Psoas muscle (tissue), 8 donors: ENCODE data around the gene GRIK5. TPM values are rescaled to one million over a fixed set of nuclear protein-coding genes. Genes with fewer than 3 reads are reported as not detected.

Source experiments
- ATAC-seq, 4 donors: fragments of 200-7000 bp; cut with Tn5 transposase; one replicate each; pipeline ENCODE4 v1.9.1; 2020; ENCODE audit warnings: moderate library complexity in 3 of 4, mild to moderate bottlenecking in 2 of 4
- DNase-seq, 2 donors: peaks; one replicate each; pipeline ENCODE4 v3.0.0-alpha.2; 2020
- H3K27ac ChIP-seq: fragments of 200-600 bp; one replicate; pipeline ENCODE4 v1.8.0; 2022
- H3K27me3 ChIP-seq, 3 donors: fragments of 200-600 bp in 1 of 3; one replicate each; pipeline versions ENCODE4 v1.6.1 to v1.8.0; 2013 to 2022; ENCODE audit warnings: low read length in 2 of 3, mild to moderate bottlenecking in 2 of 3, moderate library complexity in 1 of 3; ENCODE audit not compliant: insufficient read depth in 3 of 3
- H3K36me3 ChIP-seq, 2 donors: fragments of 200-600 bp in 1 of 2; one replicate each; pipeline versions ENCODE4 v1.6.1 to v1.8.0; 2013 to 2022; ENCODE audit warnings: low read depth in 1 of 2, mild to moderate bottlenecking in 1 of 2, moderate library complexity in 1 of 2; ENCODE audit not compliant: insufficient read depth in 1 of 2
- H3K4me1 ChIP-seq: fragments of 200-600 bp; one replicate; pipeline ENCODE4 v1.8.0; 2022
- H3K4me3 ChIP-seq: fragments of 200-600 bp; one replicate; pipeline ENCODE4 v1.8.0; 2022; ENCODE audit warnings: mild to moderate bottlenecking
- H3K9me3 ChIP-seq: fragments of 200-600 bp; one replicate; pipeline ENCODE4 v1.8.0; 2022
- WGBS, 3 donors: extraction: QIAGEN DNeasy Blood & Tissue Kit; methylation state at CpG; one replicate each; pipeline versions ENCODE4 v1.1.6 to v1.1.7; 2013; 5-methylcytosine and 5-hydroxymethylcytosine counted together
- intact Hi-C, 2 donors: fragments of 100-400 bp; cut with DNase I; formaldehyde crosslinking; loops; one replicate each; pipeline versions ENCODE4 v1.11.0 to v1.14.2; 2022
- long read RNA-seq, 2 donors: library from polyadenylated mRNA; unstranded; transcript quantifications; one replicate each; pipeline ENCODE4 v2.0.0, GENCODE V29; 2021
- polyA plus RNA-seq, 3 donors: library from polyadenylated mRNA; stranded (reverse); fragments of 200-250 nt; gene quantifications; one replicate each; pipeline ENCODE4 v1.2.3, GENCODE V29; 2013
- total RNA-seq, 4 donors: library from RNA; stranded (reverse); fragmentation: NEBNext Ultra II Directional in 2 of 4; extraction: Animal tissue kit (Norgen Biotek cat#: 25700) in 2 of 4; gene quantifications; one replicate each; pipeline versions ENCODE4 v1.2.1 to v1.2.4, GENCODE V29; 2021 to 2023
- TF ChIP-seq, protein P1 (sequence below): fragments of 200-600 bp; IDR thresholded peaks from one replicate; pipeline ENCODE4 v1.8.0; 2022; ENCODE audit warnings: antibody characterized with exemption
- donor health status: healthy with polysubstance abuse.
- donor health status: DM: no; HTN: no; CAD: no; lungs with moderate emphysema.
- donor health status: Bipolar disorder and iron deficiency.
- donor health status: healthy.
- donor health status: DM: yes; HTN: yes; CAD: no.
- donor health status: DM: no; HTN: no; CAD: no.
- donor health status: DM: no; HTN: no; CAD: no.
- donor health status: DM: yes; HTN: yes; CAD: no.

Gene GRIK5, protein sequence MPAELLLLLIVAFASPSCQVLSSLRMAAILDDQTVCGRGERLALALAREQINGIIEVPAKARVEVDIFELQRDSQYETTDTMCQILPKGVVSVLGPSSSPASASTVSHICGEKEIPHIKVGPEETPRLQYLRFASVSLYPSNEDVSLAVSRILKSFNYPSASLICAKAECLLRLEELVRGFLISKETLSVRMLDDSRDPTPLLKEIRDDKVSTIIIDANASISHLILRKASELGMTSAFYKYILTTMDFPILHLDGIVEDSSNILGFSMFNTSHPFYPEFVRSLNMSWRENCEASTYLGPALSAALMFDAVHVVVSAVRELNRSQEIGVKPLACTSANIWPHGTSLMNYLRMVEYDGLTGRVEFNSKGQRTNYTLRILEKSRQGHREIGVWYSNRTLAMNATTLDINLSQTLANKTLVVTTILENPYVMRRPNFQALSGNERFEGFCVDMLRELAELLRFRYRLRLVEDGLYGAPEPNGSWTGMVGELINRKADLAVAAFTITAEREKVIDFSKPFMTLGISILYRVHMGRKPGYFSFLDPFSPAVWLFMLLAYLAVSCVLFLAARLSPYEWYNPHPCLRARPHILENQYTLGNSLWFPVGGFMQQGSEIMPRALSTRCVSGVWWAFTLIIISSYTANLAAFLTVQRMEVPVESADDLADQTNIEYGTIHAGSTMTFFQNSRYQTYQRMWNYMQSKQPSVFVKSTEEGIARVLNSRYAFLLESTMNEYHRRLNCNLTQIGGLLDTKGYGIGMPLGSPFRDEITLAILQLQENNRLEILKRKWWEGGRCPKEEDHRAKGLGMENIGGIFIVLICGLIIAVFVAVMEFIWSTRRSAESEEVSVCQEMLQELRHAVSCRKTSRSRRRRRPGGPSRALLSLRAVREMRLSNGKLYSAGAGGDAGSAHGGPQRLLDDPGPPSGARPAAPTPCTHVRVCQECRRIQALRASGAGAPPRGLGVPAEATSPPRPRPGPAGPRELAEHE
- under 1 TPM; 0.42 to 0.88 (median 0.54) TPM for total RNA-seq
- polyA plus RNA-seq, result under 1 TPM; 0.26 to 0.45 (median 0.29) TPM
- long read RNA-seq, donor 1, result 0 reads
- long read RNA-seq, donor 2, result 0 reads

DNA sequence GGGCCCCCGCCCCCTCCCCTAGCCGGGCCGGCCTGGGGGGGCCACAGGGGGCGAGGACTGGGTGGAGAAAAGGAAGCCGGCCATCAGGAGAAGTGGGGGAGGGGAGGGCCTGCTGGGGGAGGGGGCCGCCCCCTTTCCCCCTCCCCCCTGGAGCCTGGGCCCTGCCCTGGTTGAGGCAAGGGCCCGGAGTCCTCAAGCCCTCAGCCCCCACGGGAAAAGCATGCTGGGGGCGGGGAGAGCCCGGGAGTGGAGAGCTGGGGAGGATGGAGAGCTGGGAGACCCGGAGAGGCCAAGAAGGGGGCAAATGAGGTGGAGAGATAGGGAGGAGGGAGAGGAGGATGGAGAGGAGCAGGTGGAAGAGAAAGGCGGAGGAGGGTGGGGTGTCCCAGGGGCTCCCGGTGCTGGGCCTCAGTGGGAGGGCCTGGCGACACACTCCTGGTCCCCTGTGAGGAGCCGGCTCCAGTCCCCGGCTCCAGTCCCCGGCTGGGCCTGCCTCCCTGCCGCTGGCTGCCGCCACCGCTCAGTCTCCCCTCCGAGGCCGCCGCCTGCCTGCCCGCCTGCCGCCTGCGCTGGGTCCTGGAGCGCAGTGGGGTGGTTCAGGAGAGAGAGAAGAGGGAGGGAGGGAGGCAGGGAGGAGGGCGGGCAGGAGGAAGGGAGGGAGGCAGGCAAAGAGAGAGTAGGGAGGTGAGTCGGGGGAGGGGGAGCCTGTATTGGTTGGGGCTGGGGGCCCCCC, at the start of gene GRIK5:
Gene GRIK5 (minus strand): TSS at position 588 of the 733 bp plus-strand sequence. CDS start 4,436 bp downstream, outside the sequence.
- DNase-seq, result no peak

DNA sequence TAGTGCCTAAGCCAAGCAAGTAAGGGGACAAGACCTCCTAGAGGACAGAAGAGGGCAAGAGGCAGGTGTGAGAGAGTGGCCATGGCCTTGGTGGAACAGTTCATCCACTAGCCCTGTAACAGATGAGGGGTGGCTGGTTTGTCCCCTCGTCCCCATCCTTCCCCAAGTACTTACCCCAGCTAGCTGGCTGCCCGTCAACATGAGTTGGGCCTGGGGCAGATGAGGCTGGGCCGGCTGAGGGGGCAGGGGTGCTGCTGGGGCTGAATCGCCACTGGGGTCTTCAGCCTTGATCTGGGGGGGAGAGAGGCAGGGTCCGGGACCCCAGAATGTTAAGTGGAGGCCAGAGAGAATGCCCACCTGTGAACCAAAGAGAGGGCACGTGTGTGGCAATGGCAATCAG, 47.1 kb upstream of the GRIK5 start:
- 84 to 93% (median 87%) methylated on average over 6 of the region's 6 CpGs for WGBS, 3 donors
- no peaks in the 10 kb centered on the region for H3K4me1 ChIP-seq
- intact Hi-C loops, result no loop called here

More for the DNA sequence above, at the start of gene GRIK5:
- Histone ChIP-seq H3K36me3 (no peaks in the 10 kb centered on the region), H3K27ac (no peak within 1 kb of the TSS), H3K4me3 (peak within 1 kb of the TSS; percentile 28), H3K9me3 (no peaks in the 10 kb centered on the region), H3K4me1 (peaks cover 3% of the 10 kb centered on the region), H3K27me3 (peaks cover 0 to 42% (median 18%) of the 10 kb centered on the region in 3 donors)
- intact Hi-C loops, result no loop called here
- WGBS, 3 donors, result 19 to 29% (median 20%) methylated on average over 20 to 29 of the region's 29 CpGs
- TF ChIP-seq, protein P1, sequence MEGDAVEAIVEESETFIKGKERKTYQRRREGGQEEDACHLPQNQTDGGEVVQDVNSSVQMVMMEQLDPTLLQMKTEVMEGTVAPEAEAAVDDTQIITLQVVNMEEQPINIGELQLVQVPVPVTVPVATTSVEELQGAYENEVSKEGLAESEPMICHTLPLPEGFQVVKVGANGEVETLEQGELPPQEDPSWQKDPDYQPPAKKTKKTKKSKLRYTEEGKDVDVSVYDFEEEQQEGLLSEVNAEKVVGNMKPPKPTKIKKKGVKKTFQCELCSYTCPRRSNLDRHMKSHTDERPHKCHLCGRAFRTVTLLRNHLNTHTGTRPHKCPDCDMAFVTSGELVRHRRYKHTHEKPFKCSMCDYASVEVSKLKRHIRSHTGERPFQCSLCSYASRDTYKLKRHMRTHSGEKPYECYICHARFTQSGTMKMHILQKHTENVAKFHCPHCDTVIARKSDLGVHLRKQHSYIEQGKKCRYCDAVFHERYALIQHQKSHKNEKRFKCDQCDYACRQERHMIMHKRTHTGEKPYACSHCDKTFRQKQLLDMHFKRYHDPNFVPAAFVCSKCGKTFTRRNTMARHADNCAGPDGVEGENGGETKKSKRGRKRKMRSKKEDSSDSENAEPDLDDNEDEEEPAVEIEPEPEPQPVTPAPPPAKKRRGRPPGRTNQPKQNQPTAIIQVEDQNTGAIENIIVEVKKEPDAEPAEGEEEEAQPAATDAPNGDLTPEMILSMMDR, result no peak
- peak in 2 of 4 donors; percentile 20 to 21 for ATAC-seq

DNA sequence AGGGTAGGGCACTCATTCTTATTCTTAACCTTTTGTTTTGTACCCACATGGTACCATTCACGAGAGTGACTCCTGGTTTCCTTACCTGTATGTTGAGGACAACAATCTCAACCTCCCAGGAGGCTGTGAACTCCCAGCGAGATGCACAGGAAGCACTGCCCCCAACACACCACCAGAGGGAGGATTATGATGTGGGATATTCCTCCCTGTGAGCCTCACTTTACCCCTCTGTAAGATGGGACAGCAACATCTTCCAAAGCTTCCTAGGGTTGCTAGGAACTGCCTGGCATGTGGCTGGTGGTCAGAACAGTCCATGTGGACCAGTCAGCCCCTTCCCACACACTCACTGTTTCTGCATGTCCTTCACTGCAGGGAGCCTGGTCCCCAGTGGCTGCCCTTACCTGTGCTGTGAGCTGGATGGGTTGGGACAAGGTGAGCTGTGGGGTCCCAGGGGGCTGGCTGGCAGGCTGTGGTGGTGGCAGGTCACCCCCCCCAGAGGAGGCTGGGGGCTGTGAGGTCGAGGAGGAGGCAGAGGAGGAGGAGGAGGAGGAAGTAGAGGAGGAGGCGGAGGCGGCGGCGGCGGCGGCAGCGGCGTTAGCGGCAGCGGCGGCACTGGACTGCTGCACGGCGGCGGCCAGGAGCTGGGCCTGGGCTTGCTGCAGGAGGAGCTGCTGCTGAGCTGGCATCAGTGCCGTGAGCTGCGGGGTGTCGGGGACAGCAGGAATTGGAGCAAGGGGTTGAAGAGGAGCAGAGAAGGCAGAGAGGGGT, 46.5 kb upstream of the GRIK5 start:
- WGBS, 3 donors, result 89 to 93% (median 91%) methylated on average over 19 to 20 of the region's 20 CpGs
- Histone ChIP-seq H3K9me3 (no peaks in the 10 kb centered on the region), H3K4me3 (no peak overlapping the region), H3K27me3 (peaks cover 0 to 3% (median 2%) of the 10 kb centered on the region in 3 donors), H3K36me3 (no peaks in the 10 kb centered on the region), H3K27ac (no peak overlapping the region), H3K4me1 (no peaks in the 10 kb centered on the region)
- peak in 1 of 2 donors; percentile 30 for DNase-seq
- intact Hi-C loops, result no loop called here
- TF ChIP-seq, protein P1, result no peak
- no peak for ATAC-seq

More for the DNA sequence above, 47.1 kb upstream of the GRIK5 start:
- TF ChIP-seq, protein P1, result no peak
- H3K4me3 ChIP-seq, result no peak overlapping the region
- no peaks in the 10 kb centered on the region for H3K36me3 ChIP-seq
- no peak overlapping the region for H3K27ac ChIP-seq
- peaks cover 0 to 2% (median 0%) of the 10 kb centered on the region in 3 donors for H3K27me3 ChIP-seq
- no peaks in the 10 kb centered on the region for H3K9me3 ChIP-seq
- peak in 1 of 2 donors; percentile 32 for DNase-seq
- no peak for ATAC-seq

DNA sequence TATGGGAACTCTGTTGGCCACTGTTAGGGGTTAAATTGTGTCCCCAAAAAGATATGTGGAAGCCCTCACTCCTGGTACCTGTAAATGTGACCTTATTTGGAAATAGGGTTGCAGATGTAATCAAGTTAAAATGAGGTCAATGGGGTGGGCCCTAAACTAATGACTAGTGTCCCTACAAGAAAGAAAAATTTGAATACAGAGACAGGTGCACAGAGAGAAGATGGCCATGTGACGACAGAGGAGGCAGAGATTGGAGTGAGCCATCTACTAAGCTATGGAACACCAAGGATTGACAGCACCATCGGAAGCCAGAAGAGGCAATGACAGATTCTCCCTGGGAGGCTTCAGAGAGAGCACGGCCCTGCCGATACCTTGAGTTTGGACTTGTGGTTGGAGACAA, 45.7 kb upstream of the GRIK5 start:
- Histone ChIP-seq H3K27ac (no peak overlapping the region), H3K9me3 (no peaks in the 10 kb centered on the region), H3K4me3 (no peak overlapping the region), H3K27me3 (peaks cover 0 to 5% (median 2%) of the 10 kb centered on the region in 3 donors), H3K4me1 (no peaks in the 10 kb centered on the region), H3K36me3 (no peaks in the 10 kb centered on the region)
- DNase-seq, result no peak
- 61 to 65% (median 65%) methylated on average over 4 of the region's 4 CpGs for WGBS, 3 donors
- TF ChIP-seq, protein P1, result no peak
- intact Hi-C loops, result no loop called here
- ATAC-seq, result no peak
